K562 (cell line): ENCODE data around the gene LARP7. TPM values are rescaled to one million over a fixed set of nuclear protein-coding genes. Genes with fewer than 3 reads are reported as not detected.

Experiments
- BCOR ChIP-seq: fragments of 450-650 bp; IDR thresholded peaks from 2 replicates; pipeline ENCODE4 v1.6.1; 2016
- BDP1 ChIP-seq: IDR thresholded peaks from 3 replicates; pipeline ENCODE4 v1.6.1; 2011; ENCODE audit not compliant: insufficient read length, insufficient read depth
- CREB5 ChIP-seq: fragments of 250-450 bp; sonication (Bioruptor Pico); IDR thresholded peaks from 2 replicates; pipeline ENCODE4 v1.5.0; 2020; ENCODE audit warnings: mild to moderate bottlenecking
- HINFP ChIP-seq: fragments of 450-650 bp; conservative IDR thresholded peaks from 2 replicates; pipeline ENCODE4 v1.6.1; 2016; ENCODE audit warnings: missing genetic modification characterization, low read depth, mild to moderate bottlenecking, control low read depth, missing compliant biosample characterization
- NCOR1 ChIP-seq: fragments of 450-650 bp; IDR thresholded peaks from 2 replicates; pipeline ENCODE4 v1.6.1; 2016; ENCODE audit warnings: mild to moderate bottlenecking, moderate library complexity
- SP2 ChIP-seq: IDR thresholded peaks from 2 replicates; pipeline ENCODE4 v1.6.1; 2011; ENCODE audit warnings: mild to moderate bottlenecking, low read depth, low read length, moderate library complexity; ENCODE audit not compliant: poor library complexity, severe bottlenecking; ENCODE audit errors: extremely low read depth
- SUPT5H ChIP-seq: fragments of 450-650 bp; IDR thresholded peaks from 2 replicates; pipeline ENCODE4 v1.6.1; 2016
- ZNF24 ChIP-seq: fragments of 450-650 bp; IDR thresholded peaks from 2 replicates; pipeline ENCODE4 v1.6.1; 2016
- polyA plus RNA-seq, 8 experiments: library from polyadenylated mRNA; depleted of rRNA in 4 of 8; stranded (reverse) in 5 of 8; unstranded in 3 of 8; fragments of >200 nt; fragmentation: Nextera tagmentation in 2 of 8; fragmentation: Illumina TruSeq in 1 of 8; extraction: Ambion mirVana in 2 of 8; extraction: Trizol in 1 of 8; gene quantifications; 2 replicates each; pipeline versions ENCODE4 v1.2.1 to v1.2.3, GENCODE V29; 2011 to 2014; ENCODE audit warnings: inconsistent platforms in 1 of 8, missing spikeins in 1 of 8
- total RNA-seq, 7 experiments: library from RNA; depleted of rRNA in 6 of 7; stranded (reverse); fragments of >200 nt in 6 of 7; fragmentation: Illumina TruSeq in 2 of 7; extraction: Trizol in 2 of 7; gene quantifications; 2 replicates each; pipeline versions ENCODE4 v1.2.1 to v1.2.3, GENCODE V29; 2011 to 2021; ENCODE audit warnings: low replicate concordance in 1 of 7
- TF ChIP-seq, protein P1 (sequence below): sonication (generic); formaldehyde crosslinking; IDR thresholded peaks from 2 replicates; pipeline ENCODE4 v1.8.0; 2023; ENCODE audit warnings: mild to moderate bottlenecking, missing genetic modification reagents

Gene LARP7
- total and polyA plus RNA-seq, 9 of the 15 experiments (the other 6 are each of a cell fraction or from before 2014, with no cell fraction given), result 30.1 to 76.9 (median 56.0) TPM

DNA sequence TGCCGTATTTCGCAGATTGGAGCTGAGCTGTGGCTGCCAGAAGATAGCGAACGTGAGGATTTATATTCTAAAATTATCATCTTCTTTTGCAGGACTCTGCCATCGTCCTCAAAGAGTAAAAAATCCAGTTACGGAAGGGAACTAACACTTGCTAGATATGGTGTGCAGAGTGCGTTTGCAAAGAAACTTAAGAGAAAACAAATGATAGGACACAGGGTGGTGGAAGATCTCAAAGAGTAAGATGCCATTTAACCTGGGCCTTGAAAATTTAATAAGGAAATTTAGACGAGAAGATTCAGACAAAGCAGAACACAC lies 566 bp downstream of the LARP7 start (continued):
- TF ChIP-seq BCOR (no peak), HINFP (no peak), NCOR1 (0 out of 2 replicates have a peak, but pooled peaks have one; percentile 5), SUPT5H (peak; percentile 39; the same call in 1 of the 2 replicates), ZNF24 (no peak), BDP1 (no peak), SP2 (no peak), CREB5 (CRISPR knock-in tag) (no peak)
- TF ChIP-seq, protein P1, sequence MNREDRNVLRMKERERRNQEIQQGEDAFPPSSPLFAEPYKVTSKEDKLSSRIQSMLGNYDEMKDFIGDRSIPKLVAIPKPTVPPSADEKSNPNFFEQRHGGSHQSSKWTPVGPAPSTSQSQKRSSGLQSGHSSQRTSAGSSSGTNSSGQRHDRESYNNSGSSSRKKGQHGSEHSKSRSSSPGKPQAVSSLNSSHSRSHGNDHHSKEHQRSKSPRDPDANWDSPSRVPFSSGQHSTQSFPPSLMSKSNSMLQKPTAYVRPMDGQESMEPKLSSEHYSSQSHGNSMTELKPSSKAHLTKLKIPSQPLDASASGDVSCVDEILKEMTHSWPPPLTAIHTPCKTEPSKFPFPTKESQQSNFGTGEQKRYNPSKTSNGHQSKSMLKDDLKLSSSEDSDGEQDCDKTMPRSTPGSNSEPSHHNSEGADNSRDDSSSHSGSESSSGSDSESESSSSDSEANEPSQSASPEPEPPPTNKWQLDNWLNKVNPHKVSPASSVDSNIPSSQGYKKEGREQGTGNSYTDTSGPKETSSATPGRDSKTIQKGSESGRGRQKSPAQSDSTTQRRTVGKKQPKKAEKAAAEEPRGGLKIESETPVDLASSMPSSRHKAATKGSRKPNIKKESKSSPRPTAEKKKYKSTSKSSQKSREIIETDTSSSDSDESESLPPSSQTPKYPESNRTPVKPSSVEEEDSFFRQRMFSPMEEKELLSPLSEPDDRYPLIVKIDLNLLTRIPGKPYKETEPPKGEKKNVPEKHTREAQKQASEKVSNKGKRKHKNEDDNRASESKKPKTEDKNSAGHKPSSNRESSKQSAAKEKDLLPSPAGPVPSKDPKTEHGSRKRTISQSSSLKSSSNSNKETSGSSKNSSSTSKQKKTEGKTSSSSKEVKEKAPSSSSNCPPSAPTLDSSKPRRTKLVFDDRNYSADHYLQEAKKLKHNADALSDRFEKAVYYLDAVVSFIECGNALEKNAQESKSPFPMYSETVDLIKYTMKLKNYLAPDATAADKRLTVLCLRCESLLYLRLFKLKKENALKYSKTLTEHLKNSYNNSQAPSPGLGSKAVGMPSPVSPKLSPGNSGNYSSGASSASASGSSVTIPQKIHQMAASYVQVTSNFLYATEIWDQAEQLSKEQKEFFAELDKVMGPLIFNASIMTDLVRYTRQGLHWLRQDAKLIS, result no peak
